Testis (tissue), 3 donors: ENCODE measurements around the gene MAML2. TPM values are rescaled to one million over a fixed set of nuclear protein-coding genes. Genes with fewer than 3 reads are reported as not detected.

Experiments used
- DNase-seq: peaks from one replicate; pipeline ENCODE4 v3.0.0-alpha.2; 2019
- H3K27ac ChIP-seq, 2 donors: fragments of 200-600 bp; sonication (generic); one replicate each; pipeline ENCODE4 v1.5.1; 2019
- H3K27me3 ChIP-seq: fragments of 200-600 bp; sonication (generic); one replicate; pipeline ENCODE4 v1.5.1; 2019
- H3K36me3 ChIP-seq: fragments of 200-600 bp; sonication (generic); one replicate; pipeline ENCODE4 v1.5.1; 2017; ENCODE audit warnings: low read depth; ENCODE audit errors: missing control alignments
- H3K4me1 ChIP-seq: fragments of 200-600 bp; sonication (generic); one replicate; pipeline ENCODE4 v1.5.1; 2019
- H3K4me3 ChIP-seq, 2 donors: fragments of 200-600 bp; sonication (generic); one replicate each; pipeline ENCODE4 v1.5.1; 2017 to 2019
- H3K9me3 ChIP-seq: fragments of 200-600 bp; sonication (generic); one replicate; pipeline ENCODE4 v1.5.1; 2017
- POLR2A ChIP-seq: fragments of 450-650 bp; IDR thresholded peaks from one replicate; pipeline ENCODE4 v1.6.1; 2017; ENCODE audit warnings: antibody characterized with exemption, mild to moderate bottlenecking, moderate library complexity
- WGBS, 2 donors: methylation state at CpG; one replicate each; pipeline ENCODE4 v1.1.5; 2018; 5-methylcytosine and 5-hydroxymethylcytosine counted together
- intact Hi-C: fragments of 100-400 bp; cut with DNase I; formaldehyde crosslinking; loops from one replicate; pipeline ENCODE4 v1.15.1; 2023; ENCODE audit warnings: low total_unique reads
- polyA plus RNA-seq: library from polyadenylated mRNA; stranded (reverse); fragments of 350-450 nt; fragmentation: Illumina TruSeq; extraction: RNeasy Lipid Tissue Mini Kit (QIAGEN cat#74804); gene quantifications from one replicate; pipeline ENCODE4 v1.2.3, GENCODE V29; 2014; ENCODE audit warnings: low read depth, low replicate concordance; ENCODE audit not compliant: insufficient read depth
- total RNA-seq, 2 donors: library from RNA; depleted of rRNA; stranded (reverse); fragments of >200 nt; gene quantifications; one replicate each; pipeline ENCODE4 v1.2.3, GENCODE V29; 2016
- TF ChIP-seq, protein P1 (sequence below), 3 experiments: fragments of 450-650 bp in 2 of 3; fragments of 200-600 bp in 1 of 3; sonication (generic) in 1 of 3; IDR thresholded peaks; one replicate each; pipeline ENCODE4 v1.5.1; 2016 to 2019; ENCODE audit warnings: antibody characterized with exemption in 3 of 3, mild to moderate bottlenecking in 2 of 3, moderate library complexity in 1 of 3

Gene MAML2
- total and polyA plus RNA-seq, 3 donors from 2014 or later: 5.1 to 23.6 (median 17.6) TPM

DNA sequence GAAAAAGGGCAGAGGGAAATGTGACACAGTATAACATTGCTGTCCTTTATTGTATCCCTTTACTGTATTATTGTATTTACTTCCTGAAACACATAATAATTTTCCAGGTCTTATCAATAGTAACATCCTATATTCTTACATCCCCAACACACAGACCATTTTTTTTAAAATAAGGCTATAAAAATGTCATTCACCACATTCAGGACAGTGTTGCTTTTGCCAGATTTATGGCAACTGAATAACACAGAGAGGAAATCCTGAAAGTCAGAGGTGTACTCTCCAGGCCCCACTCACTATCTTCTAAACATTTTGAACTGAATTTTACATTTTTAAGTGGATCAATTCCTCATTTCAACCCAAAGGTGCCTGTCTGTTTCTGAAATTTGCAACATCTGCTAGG, 314.2 kb downstream of the MAML2 start:
- no peaks in the 10 kb centered on the region for H3K9me3 ChIP-seq
- no peak for TF ChIP-seq POLR2A
- TF ChIP-seq, protein P1, sequence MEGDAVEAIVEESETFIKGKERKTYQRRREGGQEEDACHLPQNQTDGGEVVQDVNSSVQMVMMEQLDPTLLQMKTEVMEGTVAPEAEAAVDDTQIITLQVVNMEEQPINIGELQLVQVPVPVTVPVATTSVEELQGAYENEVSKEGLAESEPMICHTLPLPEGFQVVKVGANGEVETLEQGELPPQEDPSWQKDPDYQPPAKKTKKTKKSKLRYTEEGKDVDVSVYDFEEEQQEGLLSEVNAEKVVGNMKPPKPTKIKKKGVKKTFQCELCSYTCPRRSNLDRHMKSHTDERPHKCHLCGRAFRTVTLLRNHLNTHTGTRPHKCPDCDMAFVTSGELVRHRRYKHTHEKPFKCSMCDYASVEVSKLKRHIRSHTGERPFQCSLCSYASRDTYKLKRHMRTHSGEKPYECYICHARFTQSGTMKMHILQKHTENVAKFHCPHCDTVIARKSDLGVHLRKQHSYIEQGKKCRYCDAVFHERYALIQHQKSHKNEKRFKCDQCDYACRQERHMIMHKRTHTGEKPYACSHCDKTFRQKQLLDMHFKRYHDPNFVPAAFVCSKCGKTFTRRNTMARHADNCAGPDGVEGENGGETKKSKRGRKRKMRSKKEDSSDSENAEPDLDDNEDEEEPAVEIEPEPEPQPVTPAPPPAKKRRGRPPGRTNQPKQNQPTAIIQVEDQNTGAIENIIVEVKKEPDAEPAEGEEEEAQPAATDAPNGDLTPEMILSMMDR (IDR thresholded peaks at IDR 0.05): no peak
- no peaks in the 10 kb centered on the region for H3K27me3 ChIP-seq
- no peak overlapping the region for H3K27ac ChIP-seq
- no peak for DNase-seq
- H3K36me3 ChIP-seq: no peaks in the 10 kb centered on the region
- no peaks in the 10 kb centered on the region for H3K4me1 ChIP-seq
- intact Hi-C loops: no loop called here
- no peak overlapping the region for H3K4me3 ChIP-seq

DNA sequence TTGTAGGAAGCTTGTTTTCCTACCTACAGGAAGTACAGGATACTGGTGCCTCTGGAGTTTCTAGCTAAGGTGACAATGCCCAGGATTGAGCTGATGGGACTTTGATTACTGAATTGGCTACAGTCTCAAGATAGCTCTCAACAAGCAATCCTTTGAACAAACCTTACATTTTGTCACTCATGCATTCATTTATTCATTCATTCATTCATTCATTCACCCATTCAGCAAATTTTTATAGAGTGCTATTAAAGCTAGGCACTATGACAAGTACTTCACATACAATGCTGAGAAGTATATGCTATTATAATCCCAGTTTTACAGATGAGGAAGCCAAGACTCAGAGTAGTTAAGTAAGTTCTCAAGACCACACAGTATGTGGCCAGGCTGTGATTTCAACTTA, 316.0 kb downstream of the MAML2 start:
- TF ChIP-seq, protein P1 (IDR thresholded peaks at IDR 0.05): no peak
- no peak for TF ChIP-seq POLR2A
- Histone ChIP-seq H3K4me3 (no peak overlapping the region), H3K27me3 (no peaks in the 10 kb centered on the region), H3K9me3 (no peaks in the 10 kb centered on the region), H3K4me1 (no peaks in the 10 kb centered on the region), H3K27ac (no peak overlapping the region), H3K36me3 (no peaks in the 10 kb centered on the region)
- intact Hi-C loops: no loop called here
- no peak for DNase-seq

DNA sequence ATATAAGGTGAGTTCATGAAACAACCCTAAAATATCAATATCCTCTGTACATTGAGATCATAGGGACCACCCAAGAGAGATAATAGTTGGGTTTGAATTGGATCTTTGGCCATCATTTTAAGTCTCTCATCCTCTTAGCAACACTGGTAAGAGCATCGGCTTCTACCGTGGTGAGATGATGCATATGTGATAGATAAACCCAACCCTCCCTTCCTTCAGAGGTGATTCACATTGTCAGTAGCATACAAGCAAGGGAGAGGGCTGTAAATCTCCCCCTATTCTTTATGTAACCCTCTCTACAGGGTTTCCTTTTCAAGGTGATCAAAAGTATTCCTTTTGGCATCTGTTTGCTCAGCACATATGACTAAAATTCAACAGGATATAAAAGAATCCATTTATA, 316.7 kb downstream of the MAML2 start:
- no peaks in the 10 kb centered on the region for H3K27me3 ChIP-seq
- intact Hi-C loops: no loop called here
- no peaks in the 10 kb centered on the region for H3K9me3 ChIP-seq
- no peak for DNase-seq
- WGBS, 2 donors: 57 to 72% methylated on average over 2 of the region's 2 CpGs
- TF ChIP-seq, protein P1 (IDR thresholded peaks at IDR 0.05): no peak
- TF ChIP-seq POLR2A: no peak
- no peaks in the 10 kb centered on the region for H3K36me3 ChIP-seq
- no peak overlapping the region for H3K4me3 ChIP-seq
- no peaks in the 10 kb centered on the region for H3K4me1 ChIP-seq
- no peak overlapping the region for H3K27ac ChIP-seq

DNA sequence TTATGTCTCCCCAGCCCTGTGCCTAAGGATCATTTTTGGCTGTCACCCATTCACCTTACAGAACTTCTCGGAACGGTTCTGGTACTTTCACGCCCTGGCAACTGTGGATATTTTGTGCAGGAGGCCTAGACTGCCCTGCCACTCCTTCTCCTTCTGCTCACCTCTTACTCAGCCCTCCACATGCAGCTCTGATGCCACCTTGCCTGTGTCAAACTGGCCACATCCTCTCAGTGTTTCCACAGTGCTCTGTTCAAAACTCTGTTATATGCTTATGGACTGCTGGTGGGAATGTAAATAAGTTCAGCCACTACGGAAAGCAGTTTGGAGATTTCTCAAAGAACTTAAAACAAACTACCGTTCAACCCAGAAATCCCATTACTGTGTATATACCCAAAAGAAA, 318.3 kb downstream of the MAML2 start:
- Histone ChIP-seq H3K9me3 (no peaks in the 10 kb centered on the region), H3K4me1 (no peaks in the 10 kb centered on the region)

DNA sequence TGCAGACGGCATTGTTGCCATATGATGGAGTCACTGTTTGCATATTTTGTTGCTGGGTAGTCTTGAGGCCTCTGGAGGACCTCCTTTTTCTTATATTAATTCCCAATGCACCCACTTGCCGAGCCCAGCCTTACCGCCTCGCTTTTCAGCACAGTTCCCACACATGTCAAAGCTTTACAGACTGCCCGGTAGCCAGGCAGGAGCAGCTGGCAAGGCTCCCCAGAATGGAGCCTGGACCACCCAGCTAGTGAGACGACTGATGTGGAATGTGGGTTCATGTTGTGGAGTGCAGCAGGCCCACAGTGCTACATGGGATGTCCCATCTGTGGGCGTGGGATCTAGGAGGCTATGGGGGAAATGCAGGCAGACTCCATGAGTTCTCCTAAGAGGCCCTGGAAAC, 319.7 kb downstream of the MAML2 start:
- TF ChIP-seq POLR2A: no peak
- TF ChIP-seq, protein P1 (IDR thresholded peaks at IDR 0.05): no peak
- Histone ChIP-seq H3K9me3 (no peaks in the 10 kb centered on the region), H3K4me1 (no peaks in the 10 kb centered on the region), H3K27me3 (no peaks in the 10 kb centered on the region), H3K27ac (no peak overlapping the region), H3K4me3 (no peak overlapping the region), H3K36me3 (no peaks in the 10 kb centered on the region)
- DNase-seq: no peak
- intact Hi-C loops: no loop called here
- 63 to 81% methylated on average over 7 of the region's 7 CpGs for WGBS, 2 donors

More for the DNA sequence above, 318.3 kb downstream of the MAML2 start:
- Histone ChIP-seq H3K27me3 (no peaks in the 10 kb centered on the region), H3K36me3 (no peaks in the 10 kb centered on the region), H3K4me3 (no peak overlapping the region), H3K27ac (no peak overlapping the region)
- TF ChIP-seq, protein P1 (IDR thresholded peaks at IDR 0.05): no peak
- TF ChIP-seq POLR2A: no peak
- intact Hi-C loops: no loop called here
- DNase-seq: no peak
- WGBS, 2 donors: 95 to 97% methylated on average over 5 of the region's 5 CpGs
